NCI-H2107 treated with DMSO at 0.1 percent for 48 hours (cell line): ENCODE results near the gene SND1.
"Not testable (repeated sequence)": the region's sequence is repeated elsewhere in the genome, so short reads cannot be mapped to it uniquely, and the experiment has no call there.

Experiments used
- DNase-seq: peaks from one replicate; lab custom pipeline; 2025; ENCODE audit not compliant: unreplicated experiment; lab: John Stamatoyannopoulos, UW

The SND1 gene

GRCh38 chr7:127824682-127825081 is 172.7 kb downstream of the SND1 start:
- DNase-seq = no peak

GRCh38 chr7:127828843-127829500 is 177.0 kb downstream of the SND1 start:
- DNase-seq = no peak

GRCh38 chr7:127831318-127832219 is 179.6 kb downstream of the SND1 start:
- DNase-seq = peak; percentile 56

GRCh38 chr7:127832592-127832991 is 180.6 kb downstream of the SND1 start:
- DNase-seq = no peak

GRCh38 chr7:127833641-127834040 is 181.6 kb downstream of the SND1 start:
- no peak for DNase-seq

- DNase-seq = no peak
Observed at GRCh38 chr7:127835679-127836078, 183.7 kb downstream of the SND1 start.

- DNase-seq = not testable (repeated sequence)
Observed at GRCh38 chr7:127837816-127838410, 185.9 kb downstream of the SND1 start.

- no peak for DNase-seq
Observed at GRCh38 chr7:127838816-127839415, 186.9 kb downstream of the SND1 start.

GRCh38 chr7:127840226-127840951 is 188.4 kb downstream of the SND1 start:
- no peak for DNase-seq

GRCh38 chr7:127844165-127844564 is 192.2 kb downstream of the SND1 start:
- no peak for DNase-seq

GRCh38 chr7:127844707-127845331 is 192.8 kb downstream of the SND1 start:
- peak; percentile 75 for DNase-seq

GRCh38 chr7:127845522-127846214 is 193.7 kb downstream of the SND1 start:
- DNase-seq = no peak

GRCh38 chr7:127847641-127848040 is 195.6 kb downstream of the SND1 start:
- DNase-seq = no peak

GRCh38 chr7:127848241-127848640 is 196.2 kb downstream of the SND1 start:
- no peak for DNase-seq

GRCh38 chr7:127850195-127850594 is 198.2 kb downstream of the SND1 start:
- DNase-seq = no peak

GRCh38 chr7:127854383-127854782 is 202.4 kb downstream of the SND1 start:
- no peak for DNase-seq

GRCh38 chr7:127857464-127857841 is 205.5 kb downstream of the SND1 start:
- no peak for DNase-seq

- no peak for DNase-seq
Observed at GRCh38 chr7:127858091-127858914, 206.3 kb downstream of the SND1 start.

GRCh38 chr7:127858915-127859189 is 206.9 kb downstream of the SND1 start:
- no peak for DNase-seq
